ENCODE measurements around the gene TCERG1L. TPM values are rescaled to one million over a fixed set of nuclear protein-coding genes. Genes with fewer than 3 reads are reported as not detected.

The TCERG1L gene
- total RNA-seq, 1 experiment from 2014 or later, result not detected

- no peaks in the 10 kb centered on the region for H3K27me3 ChIP-seq (replicated peaks)
- peak in 1 of 2 experiments; percentile 32 for DNase-seq (ENCODE audit: low read depth in 1 of 2, low spot score in 2 of 2)
- peaks cover 3% of the 10 kb centered on the region; the same call in 1 of the 2 replicates for H3K9me3 ChIP-seq (replicated peaks)
- no peak overlapping the region for H3K27ac ChIP-seq
- H3K36me3 ChIP-seq, result no peaks in the 10 kb centered on the region
- H3K4me1 ChIP-seq (replicated peaks), result no peaks in the 10 kb centered on the region
- H3K4me3 ChIP-seq, result no peak overlapping the region
Observed at GRCh38 chr10:131056781-131057180, 254.7 kb downstream of the TCERG1L start.

DNA sequence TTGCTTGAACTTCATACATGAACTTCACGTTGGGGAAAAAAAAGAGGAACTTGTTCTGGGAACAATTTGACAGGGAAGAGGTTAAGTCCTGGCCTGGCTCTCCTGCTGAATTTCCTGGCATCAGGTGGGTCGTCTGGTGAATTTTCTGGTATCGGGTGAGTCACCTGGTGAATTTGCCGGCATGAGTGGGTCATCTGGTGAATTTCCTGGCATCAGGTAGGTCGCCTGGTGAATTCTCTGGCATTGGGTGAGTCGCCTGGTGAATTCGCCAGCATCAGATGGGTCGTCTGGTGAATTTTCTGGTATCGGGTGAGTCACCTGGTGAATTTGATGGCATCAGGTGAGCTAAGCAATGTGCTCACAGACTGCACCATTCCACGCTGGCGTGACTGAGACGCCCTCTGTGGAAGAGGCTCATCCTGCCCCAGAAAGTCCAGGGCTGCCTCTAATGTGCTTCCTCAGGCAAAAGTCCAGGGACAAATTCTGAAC, 255.4 kb downstream of the TCERG1L start:
- Histone ChIP-seq H3K27me3 (replicated peaks) (no peaks in the 10 kb centered on the region), H3K9me3 (replicated peaks) (peaks cover 3% of the 10 kb centered on the region)
- no peak for DNase-seq (ENCODE audit: low read depth in 1 of 2, low spot score in 2 of 2)

DNA sequence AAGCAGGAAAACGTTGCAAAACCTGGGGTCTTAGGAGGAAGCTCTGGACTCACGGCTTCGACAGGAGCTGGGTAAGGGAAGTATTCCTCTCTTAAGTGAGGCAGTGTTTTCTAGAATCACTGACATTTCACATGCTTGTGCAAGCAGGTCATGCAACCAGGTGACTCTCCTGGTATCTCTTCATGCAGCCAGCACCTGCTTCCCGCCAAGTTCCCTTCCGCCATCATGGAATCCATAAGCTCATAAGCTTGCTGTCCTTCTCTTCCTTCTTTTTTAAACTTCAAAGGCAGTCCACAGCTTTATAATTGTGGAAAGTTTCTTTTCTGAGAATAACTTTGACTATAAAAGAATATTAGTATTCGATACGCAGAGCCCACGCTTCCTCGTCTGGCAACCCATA, 256.1 kb downstream of the TCERG1L start:
- Histone ChIP-seq H3K36me3 (no peaks in the 10 kb centered on the region), H3K4me1 (replicated peaks) (no peaks in the 10 kb centered on the region), H3K27ac (no peak overlapping the region), H3K27me3 (replicated peaks) (no peaks in the 10 kb centered on the region), H3K9me3 (replicated peaks) (peaks cover 5% of the 10 kb centered on the region), H3K4me3 (no peak overlapping the region)
- DNase-seq (ENCODE audit: low read depth in 1 of 2, low spot score in 2 of 2), result no peak

More for the DNA sequence above, 255.4 kb downstream of the TCERG1L start:
- Histone ChIP-seq H3K27ac (no peak overlapping the region), H3K4me1 (replicated peaks) (no peaks in the 10 kb centered on the region), H3K4me3 (no peak overlapping the region), H3K36me3 (no peaks in the 10 kb centered on the region)

GRCh38 chr10:131053192-131053591, 258.3 kb downstream of the TCERG1L start:
- Histone ChIP-seq H3K27ac (no peak overlapping the region), H3K4me3 (no peak overlapping the region), H3K9me3 (replicated peaks) (peaks cover 8% of the 10 kb centered on the region)

DNA sequence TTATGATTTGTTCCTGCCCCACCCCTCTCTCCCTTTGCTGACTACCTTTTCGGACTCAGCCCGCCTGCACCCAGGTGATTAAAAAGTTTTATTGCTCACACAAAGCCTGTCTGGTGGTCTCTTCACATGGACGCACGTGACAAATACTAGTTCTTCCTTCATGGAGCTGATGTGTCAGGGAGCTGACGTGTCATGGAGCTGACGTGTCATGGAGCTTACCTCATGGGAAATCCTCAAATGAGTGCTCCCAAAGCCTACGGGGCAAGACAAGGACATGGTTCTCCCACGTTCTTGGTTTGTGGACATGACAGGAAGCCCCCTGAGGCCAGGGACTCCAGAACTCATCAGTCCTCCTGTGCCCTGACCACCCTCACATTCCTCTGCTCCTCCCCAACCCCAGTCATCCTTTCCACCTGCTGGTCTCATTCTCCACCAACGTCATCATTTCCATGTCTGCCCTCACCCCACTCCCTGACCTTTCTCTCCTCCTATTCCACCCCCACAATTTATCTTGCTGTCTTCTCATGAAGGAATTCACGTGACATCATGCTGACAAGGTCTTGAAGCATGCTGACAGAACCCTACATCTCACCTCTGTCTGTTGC, 261.3 kb downstream of the TCERG1L start:
- DNase-seq (ENCODE audit: low read depth in 1 of 2, low spot score in 2 of 2), result no peak
- H3K36me3 ChIP-seq, result no peaks in the 10 kb centered on the region
- peaks cover 7% of the 10 kb centered on the region for H3K9me3 ChIP-seq (replicated peaks)
- no peak overlapping the region for H3K4me3 ChIP-seq
- H3K27ac ChIP-seq, result no peak overlapping the region
- H3K4me1 ChIP-seq (replicated peaks), result no peaks in the 10 kb centered on the region
- H3K27me3 ChIP-seq (replicated peaks), result no peaks in the 10 kb centered on the region

More at GRCh38 chr10:131053192-131053591, 258.3 kb downstream of the TCERG1L start:
- H3K4me1 ChIP-seq (replicated peaks), result no peaks in the 10 kb centered on the region
- no peaks in the 10 kb centered on the region for H3K27me3 ChIP-seq (replicated peaks)
- DNase-seq (ENCODE audit: low read depth in 1 of 2, low spot score in 2 of 2), result no peak
- no peaks in the 10 kb centered on the region for H3K36me3 ChIP-seq

GRCh38 chr10:131049016-131049415, 262.5 kb downstream of the TCERG1L start:
- Histone ChIP-seq H3K4me3 (no peak overlapping the region), H3K36me3 (no peaks in the 10 kb centered on the region), H3K27ac (no peak overlapping the region), H3K4me1 (replicated peaks) (no peaks in the 10 kb centered on the region), H3K27me3 (replicated peaks) (no peaks in the 10 kb centered on the region), H3K9me3 (replicated peaks) (peaks cover 7% of the 10 kb centered on the region)
- DNase-seq (ENCODE audit: low read depth in 1 of 2, low spot score in 2 of 2), result no peak

GRCh38 chr10:131048606-131049005, 262.9 kb downstream of the TCERG1L start:
- peaks cover 7% of the 10 kb centered on the region for H3K9me3 ChIP-seq (replicated peaks)

GRCh38 chr10:131047501-131047900, 264.0 kb downstream of the TCERG1L start:
- H3K27me3 ChIP-seq (replicated peaks), result no peaks in the 10 kb centered on the region
- no peak for DNase-seq (ENCODE audit: low read depth in 1 of 2, low spot score in 2 of 2)
- H3K27ac ChIP-seq, result no peak overlapping the region
- H3K9me3 ChIP-seq (replicated peaks), result peaks cover 7% of the 10 kb centered on the region
- no peaks in the 10 kb centered on the region for H3K36me3 ChIP-seq
- no peak overlapping the region for H3K4me3 ChIP-seq
- H3K4me1 ChIP-seq (replicated peaks), result no peaks in the 10 kb centered on the region

More at GRCh38 chr10:131048606-131049005, 262.9 kb downstream of the TCERG1L start:
- Histone ChIP-seq H3K36me3 (no peaks in the 10 kb centered on the region), H3K27ac (no peak overlapping the region), H3K4me1 (replicated peaks) (no peaks in the 10 kb centered on the region), H3K27me3 (replicated peaks) (no peaks in the 10 kb centered on the region), H3K4me3 (no peak overlapping the region)
- DNase-seq (ENCODE audit: low read depth in 1 of 2, low spot score in 2 of 2), result no peak

DNA sequence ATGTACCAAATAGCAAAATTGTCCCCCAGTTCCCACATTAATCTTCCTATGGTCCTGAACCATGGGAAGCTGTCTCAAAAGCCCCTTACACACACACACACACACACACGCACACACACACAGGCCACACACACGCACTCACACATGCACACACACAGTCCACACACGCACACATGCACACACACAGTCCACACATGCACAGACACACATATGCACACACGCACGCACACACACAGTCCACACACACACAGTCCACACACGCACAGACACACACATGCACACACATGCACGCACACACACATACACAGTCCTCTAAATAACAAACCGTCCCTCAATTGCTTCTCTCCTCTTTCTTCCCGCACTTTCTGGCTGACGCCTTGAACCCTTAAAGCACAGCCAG, 265.3 kb downstream of the TCERG1L start:
- Histone ChIP-seq H3K27me3 (replicated peaks) (no peaks in the 10 kb centered on the region), H3K9me3 (replicated peaks) (peaks cover 9% of the 10 kb centered on the region), H3K27ac (no peak overlapping the region), H3K36me3 (no peaks in the 10 kb centered on the region), H3K4me1 (replicated peaks) (no peaks in the 10 kb centered on the region), H3K4me3 (no peak overlapping the region)
- no peak for DNase-seq (ENCODE audit: low read depth in 1 of 2, low spot score in 2 of 2)

DNA sequence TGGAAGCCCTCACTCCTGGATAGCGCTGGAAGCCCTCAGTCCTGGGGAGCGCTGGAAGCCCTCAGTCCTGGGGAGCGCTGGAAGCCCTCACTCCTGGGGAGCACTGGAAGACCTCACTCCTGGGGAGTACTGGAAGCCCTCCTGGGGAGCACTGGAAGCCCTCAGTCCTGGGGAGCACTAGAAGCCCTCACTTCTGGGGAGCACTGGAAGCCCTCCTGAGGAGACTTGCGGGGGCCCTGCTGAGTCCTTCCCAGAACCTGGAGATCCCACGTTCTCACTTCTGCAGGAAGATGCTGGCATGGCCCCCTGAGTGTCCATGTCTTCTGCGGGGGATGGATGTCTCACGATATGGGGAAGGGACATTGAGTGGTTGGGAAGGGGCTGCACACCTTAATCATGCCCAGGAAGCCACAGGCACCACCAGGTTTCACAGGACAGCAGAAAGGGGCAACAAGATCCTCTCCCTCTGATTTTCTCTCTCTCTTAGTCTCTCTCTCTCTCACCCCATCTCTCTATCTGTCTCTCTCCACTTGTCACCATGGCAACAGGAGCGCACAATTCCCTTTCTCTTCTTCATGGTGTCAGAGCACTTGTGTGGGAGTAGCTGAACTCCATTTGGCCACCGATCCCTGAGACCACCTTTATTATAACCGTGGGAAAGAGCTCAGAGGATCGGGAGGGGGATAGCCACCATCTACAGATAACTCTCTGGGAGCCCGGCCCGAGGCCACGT, 267.0 kb downstream of the TCERG1L start:
- Histone ChIP-seq H3K36me3 (no peaks in the 10 kb centered on the region), H3K27ac (no peak overlapping the region), H3K27me3 (replicated peaks) (no peaks in the 10 kb centered on the region), H3K4me3 (no peak overlapping the region), H3K4me1 (replicated peaks) (no peaks in the 10 kb centered on the region), H3K9me3 (replicated peaks) (0 out of 2 replicates have a peak, but pooled peaks cover 5% of the 10 kb centered on the region)
- no peak for DNase-seq (ENCODE audit: low read depth in 1 of 2, low spot score in 2 of 2)

GRCh38 chr10:131043039-131043691, 268.4 kb downstream of the TCERG1L start:
- no peak overlapping the region for H3K27ac ChIP-seq
- H3K36me3 ChIP-seq, result no peaks in the 10 kb centered on the region
- H3K27me3 ChIP-seq (replicated peaks), result no peaks in the 10 kb centered on the region
- H3K9me3 ChIP-seq (replicated peaks), result 0 out of 2 replicates have a peak, but pooled peaks cover 4% of the 10 kb centered on the region
- DNase-seq (ENCODE audit: low read depth in 1 of 2, low spot score in 2 of 2), result no peak
- no peaks in the 10 kb centered on the region for H3K4me1 ChIP-seq (replicated peaks)
- H3K4me3 ChIP-seq, result no peak overlapping the region
